NCI-H2081 treated with DMSO at 0.1 percent for 48 hours (cell line): ENCODE measurements around the gene LRRC57.
"Not testable (repeated sequence)": the region's sequence is repeated elsewhere in the genome, so short reads cannot be mapped to it uniquely, and the experiment has no call there.

ENCODE experiments used
- DNase-seq: peaks from one replicate; lab custom pipeline; 2025; lab: John Stamatoyannopoulos, UW

Gene LRRC57

DNA sequence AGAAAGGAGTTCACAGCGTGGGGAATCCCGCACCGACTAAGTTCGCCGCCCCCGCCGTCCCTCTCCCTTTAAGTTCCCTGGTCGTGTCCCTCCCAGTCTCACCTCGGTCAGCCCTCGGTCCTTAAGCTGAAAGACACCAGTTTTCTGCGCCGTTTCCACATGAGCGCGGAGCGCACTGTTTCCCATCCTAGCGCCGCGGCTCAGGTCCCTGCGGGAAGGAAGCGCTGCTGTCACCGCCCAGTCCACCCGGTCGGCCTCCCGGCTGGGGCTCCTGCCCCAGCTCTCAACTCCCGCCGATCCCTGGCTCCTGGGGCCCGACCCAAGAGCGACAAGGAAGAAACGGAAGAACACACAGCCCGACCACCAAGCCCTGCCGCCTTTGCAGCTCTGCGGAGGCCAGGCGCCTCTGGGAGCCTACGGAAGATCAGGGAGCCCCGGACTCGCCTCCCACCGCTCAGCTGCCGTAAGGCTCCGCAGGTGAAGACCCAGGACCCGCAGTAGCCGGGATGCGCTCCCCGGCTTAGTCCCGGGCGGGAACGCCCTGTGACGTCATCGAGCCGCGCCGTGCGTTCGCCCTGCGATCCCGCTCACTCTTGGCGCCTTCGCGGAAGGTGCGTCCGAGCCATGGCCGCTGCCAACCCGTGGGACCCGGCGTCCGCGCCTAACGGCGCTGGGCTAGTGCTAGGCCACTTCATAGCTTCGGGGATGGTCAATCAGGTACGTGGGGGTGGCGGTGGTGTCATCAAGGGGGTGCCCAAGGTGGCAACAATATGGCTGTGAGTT lies at the start of gene LRRC57, which contains the start of gene HAUS2:
TSS of gene LRRC57 (minus strand) at position 545 of the 783 bp plus-strand sequence. CDS start at position 186, 359 bp downstream.
TSS of gene HAUS2 (plus strand) at position 590 of the 783 bp plus-strand sequence. CDS start at position 625, 35 bp downstream.
- DNase-seq: peak; percentile 40

DNA sequence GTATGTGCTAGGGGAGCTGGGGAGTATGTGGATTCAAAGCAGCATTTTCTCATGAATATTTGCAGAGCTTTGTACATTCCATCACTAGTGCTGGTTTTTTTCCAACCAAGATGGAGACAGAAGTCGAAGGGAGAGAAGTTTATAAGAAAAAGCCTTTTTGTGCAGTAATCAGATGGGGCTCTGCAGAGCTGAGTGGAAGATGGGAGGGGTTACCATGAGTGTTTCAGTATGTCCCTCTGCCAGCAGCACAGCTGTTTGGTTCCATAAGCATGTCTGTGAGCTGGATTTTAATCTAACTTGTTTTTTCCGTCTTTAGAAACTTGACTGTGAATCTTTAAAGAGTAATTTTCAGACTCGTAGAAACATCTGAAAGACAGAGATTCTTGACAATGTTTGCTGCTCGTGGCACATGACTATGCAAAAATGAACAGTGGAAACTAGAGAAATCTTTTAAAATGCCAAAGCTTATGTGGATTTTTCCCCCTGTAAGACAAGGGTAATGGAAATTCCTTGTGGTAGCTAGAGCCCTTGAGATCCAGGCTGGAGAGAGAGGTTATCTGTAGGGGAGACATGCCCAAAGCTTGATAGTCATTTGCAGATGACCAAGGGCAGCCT lies 47.1 kb upstream of the LRRC57 start:
- no peak for DNase-seq

DNA sequence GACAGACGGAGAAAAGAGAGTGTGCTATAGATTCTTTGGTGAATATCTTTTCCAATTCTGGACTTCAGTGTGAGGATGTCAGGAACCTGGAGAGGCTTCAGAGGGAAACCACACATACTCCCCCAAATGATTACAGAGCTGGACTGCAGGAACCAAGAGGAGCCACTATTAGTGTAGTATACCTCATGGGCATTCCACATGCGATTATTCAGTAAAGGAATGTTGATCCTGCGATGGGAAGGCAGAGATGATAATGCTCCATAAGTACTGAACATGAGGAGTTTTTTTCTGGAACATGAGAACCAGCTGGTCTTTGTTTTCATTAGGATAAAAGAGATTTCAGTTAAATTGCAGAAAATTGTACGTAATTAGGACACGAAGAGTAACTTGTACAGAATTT lies 45.5 kb upstream of the LRRC57 start:
- no peak for DNase-seq

DNA sequence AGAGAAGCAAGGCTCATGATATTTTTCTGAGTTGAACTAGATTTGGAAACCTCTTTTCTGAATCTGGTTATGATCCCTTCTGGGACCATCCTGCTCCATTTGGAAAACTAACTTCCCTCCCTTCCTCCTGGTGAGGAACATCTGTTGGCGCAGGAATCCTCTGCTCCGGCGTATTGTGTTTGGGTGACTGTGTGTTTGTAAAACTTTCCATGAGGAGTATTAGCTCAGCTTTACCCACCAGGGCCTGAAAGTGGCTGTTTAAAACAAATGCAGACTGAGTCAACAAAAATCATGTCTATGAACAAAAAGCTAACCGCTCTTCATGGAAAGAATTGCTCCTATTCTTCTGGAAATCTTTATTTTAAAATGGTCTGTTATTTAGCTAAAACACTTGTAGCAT lies 44.5 kb upstream of the LRRC57 start:
- no peak for DNase-seq

DNA sequence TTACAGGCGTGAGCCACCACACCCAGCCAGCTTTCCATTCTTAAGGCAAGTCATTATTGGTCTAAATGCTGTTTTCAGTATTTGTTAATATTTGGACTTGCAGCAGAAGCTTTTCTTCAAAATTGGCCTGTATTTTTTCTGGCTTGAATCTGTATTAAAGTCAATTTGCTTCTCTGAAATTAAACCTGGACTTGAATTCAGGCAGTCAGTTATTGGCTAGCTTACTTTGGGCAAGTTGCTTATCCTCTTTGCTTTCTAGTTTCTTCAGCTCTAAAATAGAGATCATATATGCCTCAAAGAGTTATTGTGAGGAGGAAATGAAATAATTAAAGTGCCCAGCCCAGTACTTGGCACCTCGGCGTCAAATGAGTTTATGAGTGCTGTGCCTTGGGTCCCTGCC lies 44.1 kb upstream of the LRRC57 start:
- no peak for DNase-seq

DNA sequence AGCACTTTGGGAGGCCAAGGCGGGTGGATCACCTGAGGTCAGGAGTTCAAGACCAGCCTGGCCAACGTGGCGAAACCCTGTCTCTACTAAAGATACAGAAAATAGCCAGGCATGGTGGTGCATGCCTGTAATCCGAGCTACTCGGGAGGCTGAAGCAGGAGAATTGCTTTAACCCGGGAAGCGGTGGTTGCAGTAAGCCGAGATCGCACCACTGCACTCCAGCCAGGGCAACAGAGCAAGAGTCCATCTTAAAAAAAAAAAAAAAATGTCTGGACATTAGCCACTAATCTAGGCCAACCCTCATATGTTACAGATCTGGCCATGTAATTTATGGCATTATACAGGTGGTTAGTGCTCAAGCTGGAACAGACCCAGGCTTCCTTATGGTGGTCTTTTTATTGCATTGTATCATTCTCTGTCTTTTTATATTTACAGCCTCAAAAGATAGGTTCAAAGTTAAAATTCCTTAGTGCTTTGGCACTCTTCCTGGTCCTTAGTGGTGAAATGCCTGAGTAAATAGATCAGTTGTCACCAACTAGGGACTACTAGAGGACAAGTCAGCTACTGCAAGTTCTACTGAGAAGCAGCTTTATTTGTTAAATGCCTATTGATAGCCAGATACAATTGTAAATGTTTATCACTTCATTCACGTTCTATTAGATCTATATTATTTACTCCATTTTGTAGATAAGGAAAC lies 42.8 kb upstream of the LRRC57 start:
- DNase-seq: no peak

DNA sequence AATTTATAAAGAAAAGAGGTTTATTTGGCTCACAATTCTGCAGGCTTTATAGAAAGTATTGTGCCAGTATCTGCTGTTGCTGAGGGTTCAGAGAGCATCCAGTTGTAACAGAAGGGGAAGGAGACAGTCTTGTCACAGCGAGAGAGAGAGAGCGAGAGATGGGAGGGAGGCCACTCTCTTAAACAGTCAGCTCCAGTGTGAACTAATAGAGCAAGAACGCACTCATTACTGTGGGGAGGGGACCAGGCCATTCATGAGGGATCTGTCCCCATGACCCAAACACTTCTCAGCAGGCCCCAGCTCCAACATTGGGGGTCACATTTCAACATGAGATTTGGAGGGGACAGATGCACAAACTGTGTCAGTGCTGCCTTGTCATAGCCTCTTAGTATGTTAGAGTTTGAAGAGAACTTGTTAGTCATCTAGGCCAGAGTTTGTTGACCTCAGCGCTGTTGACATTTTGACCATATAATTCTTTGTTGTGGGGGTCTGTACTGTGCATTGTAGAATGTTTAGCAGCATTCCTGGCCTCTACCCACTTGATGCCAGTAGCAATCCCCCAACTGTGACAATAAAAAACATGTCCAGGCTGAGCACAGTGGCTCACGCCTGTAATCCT lies 42.1 kb upstream of the LRRC57 start:
- DNase-seq: no peak

DNA sequence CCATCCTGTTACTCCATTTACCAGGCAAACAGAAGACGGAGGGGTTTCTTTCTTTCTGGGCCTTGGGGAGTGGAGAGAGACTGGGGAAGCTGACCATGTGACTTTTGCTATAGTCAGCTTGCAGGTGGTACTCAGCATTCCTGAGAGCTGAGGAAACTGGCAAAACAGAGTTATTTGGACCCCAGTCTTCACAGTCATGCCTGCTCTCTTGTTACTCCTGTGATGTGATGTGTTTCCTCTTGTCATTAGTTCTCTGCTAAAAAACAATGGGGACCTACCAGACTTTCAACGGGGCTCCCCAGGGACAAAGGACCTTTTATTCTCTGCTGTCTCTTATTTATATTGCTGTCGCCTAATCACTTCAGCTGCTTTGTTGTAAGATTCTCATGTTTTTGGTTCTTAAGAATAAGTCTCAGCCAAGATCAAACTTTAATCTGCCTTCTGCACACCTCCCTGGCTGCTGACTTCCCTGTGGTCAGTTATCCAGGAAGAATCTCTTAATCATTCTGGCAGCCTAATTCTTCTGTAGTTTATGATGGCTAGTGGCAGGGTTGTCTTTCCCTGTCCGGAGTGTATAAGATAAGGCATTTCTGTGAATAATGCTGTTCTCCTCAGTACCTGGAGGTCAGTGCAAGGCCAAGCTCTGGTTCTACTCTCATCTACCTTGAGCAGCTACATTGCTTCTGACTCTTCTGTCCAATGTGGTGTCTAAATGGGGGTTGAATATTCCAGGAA lies 35.6 kb upstream of the LRRC57 start:
- no peak for DNase-seq

DNA sequence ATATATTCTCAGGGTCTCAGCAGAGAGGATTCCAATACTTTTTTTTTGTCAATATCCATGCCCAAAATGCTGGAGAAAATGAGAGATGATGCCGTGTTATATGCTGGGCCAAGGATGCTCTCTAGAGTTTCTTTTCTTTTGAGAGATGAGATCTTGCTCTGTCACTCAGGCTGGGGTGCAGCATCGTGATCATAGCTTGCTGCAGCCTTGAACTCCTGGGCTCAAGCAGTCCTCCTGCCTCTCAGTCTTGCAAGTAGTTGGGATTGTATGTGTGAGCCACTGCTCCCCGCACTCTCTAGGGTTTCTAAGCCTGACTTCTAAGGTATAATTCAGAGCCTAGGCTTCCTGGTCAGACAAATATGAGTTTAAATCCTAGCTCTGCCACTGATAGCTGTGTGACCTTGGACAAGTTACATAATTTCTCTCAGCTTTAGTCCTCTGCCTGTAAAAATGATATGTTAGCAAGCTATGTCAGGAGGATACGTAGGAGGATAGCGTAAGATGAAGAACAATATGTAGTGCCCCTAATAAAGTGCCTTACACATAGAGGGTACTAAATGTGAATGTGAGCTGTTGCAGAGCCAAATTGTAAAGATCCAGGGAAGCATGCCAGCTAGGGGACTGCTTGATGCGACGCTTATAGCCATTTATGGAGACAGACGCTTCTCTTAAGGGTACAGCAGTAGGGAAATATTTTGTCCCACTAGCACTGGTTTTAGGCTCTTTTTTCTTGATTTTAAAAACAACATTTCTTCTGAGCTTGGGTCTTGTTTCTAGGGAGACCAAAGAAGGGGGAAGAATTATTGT lies 34.2 kb upstream of the LRRC57 start:
- DNase-seq: no peak

DNA sequence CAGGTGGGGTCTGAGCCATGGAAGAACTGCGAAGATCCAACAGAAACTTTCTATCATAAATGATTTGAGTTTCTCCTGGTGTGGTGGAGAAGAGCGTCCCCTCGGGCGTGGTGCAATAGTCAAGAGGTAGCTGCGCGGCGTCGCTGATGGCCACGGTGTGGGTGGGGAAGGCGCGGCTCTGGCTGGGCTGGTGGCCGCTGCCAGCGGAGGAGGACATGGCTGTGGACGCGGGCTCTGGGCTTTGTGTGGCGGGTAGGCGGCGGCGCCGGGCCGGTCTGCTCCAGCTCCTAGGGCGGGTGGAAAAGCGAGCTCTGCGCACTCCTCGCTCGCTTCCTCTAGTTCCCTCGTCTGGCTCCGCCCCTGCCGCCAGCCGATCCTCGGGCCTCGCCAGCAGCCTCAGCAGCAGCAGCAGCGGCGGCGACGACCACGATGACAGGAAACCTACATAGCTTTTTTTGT lies 32.7 kb upstream of the LRRC57 start:
- peak; percentile 50 for DNase-seq

DNA sequence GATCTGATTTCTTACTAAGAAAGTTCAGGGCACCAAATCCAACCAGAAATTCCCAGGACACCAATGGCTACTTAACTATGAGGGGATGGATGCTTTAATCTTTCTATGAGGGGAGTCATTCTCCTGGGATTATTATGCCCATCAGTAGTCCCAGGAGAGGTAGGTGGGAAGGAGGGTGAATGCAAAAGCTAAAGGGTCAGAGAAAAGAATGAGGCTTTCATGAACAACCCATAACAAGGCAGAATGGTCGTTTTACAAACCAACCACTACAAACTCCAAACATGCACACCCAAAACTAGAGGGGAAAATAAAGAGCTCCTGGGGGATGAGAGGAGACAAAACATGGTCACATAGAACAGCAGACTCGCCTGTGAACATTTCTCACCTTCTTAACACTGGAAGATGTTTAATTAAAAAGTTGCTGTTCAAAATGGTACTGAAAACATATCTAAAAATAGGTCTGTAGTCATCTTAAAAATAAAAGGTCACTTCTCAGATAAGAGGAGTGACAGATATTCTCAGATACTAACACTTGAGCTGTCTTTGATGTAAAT lies 30.5 kb upstream of the LRRC57 start:
- no peak for DNase-seq

DNA sequence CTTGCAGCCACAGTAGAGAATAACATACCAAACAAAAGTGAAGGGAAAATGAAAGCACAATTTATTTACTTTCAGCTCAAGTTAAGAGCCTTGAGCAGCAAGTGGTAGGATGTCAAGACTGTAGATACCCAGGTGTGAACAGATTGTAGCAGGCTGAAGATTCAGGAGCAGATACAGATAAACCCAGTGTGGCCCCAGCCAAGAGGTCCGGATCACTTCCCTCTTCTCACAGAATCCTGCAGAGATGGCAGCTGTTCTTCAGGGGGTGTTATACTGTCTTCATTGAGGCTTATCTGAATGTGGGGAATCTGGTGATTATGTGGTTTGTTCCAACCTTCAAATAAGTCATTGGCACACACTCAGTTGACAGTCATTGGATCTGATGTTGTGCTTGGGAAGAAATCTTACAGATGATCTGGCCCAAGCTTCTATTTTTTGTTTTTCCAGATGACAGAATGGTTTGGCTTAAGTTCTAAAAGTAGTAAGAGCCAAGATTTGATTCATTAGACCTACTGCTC lies 29.0 kb upstream of the LRRC57 start:
- no peak for DNase-seq

DNA sequence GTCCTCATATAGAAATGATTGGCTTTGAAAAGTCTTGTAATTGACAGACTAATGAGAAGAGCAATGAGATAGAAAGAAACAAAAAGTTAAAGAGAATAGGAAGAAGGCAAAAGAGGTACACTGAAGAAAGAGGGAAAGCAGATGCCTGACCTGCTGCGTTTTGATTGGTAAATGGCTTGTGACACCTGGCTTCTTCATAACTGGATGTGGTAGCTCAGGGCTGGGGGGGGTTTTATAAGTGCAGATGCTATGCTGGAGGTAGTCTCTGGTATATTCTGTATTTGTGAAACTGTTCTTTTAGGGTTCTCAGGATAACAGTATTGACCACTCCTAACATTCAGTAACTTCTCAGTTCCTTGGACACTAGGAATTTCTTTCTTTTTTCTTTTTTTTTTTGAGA lies 28.2 kb upstream of the LRRC57 start:
- no peak for DNase-seq

DNA sequence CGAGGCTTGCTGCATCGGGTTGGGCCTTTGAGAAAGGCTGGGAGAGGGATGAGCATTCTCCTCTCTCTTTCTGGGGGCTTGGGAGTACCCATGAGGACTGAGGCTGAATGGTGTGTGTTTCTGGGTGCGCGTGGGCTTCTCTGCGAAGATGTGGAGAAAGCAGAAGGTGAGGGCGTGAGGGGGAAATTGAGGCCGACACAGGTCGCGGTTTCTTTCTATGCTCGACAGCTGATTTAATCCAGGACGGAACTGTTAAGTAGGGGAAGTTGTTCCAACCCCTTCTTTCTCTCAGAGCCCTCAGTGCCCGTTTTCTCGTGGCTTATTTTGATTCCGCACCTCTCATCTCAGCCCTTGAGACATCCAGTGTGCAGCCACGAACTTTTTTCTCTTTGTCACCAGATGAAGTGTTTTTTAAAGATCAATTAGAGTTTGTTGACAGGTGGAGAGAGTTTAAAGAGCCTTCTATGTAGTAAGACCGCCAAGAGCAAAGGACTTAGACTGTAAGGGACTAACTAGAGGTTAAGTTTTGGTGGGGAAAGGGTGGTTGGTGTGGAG lies 27.5 kb upstream of the LRRC57 start:
- no peak for DNase-seq

DNA sequence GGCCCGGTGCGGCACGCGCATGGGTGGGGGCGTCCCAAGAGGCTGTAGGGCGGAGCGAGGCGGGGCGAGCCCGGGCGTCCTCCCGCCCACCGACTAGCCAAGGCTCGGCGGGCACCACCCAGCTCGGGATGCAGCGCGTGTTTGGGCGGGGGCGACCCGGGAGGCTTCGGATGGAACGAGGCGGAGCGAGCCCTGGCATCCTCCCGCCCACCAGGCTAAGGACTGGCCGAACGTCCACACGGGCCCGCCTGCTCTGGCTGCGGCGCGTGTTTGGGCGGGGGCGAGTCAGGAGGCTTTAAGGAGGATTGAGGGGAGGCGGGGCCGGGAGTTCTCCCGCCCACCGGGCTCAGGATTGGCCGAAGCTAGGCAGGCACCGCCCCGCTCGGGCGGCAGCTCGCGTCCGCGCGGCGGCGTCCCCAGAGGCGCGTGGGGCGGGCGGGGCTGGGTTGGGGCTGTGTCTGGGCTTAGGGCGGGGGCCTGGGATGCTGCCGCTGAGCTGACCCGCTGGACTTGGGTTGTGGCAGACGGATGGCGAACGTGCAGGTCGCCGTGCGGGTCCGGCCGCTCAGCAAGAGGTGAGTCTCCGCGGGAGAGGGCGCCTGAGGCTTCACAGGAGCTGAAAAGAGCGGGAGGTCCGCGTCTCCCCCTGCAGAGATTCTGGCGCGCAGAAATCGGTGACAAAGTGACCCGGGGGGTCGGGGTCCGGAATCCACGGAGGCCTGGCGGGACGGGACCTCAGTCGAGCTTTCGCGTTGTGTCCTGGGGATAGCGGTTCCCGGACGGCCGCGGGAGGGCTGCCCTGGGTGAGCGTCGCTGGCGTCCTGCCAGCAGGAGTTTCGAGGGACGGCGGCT lies 26.8 kb upstream of the LRRC57 start, which contains the start of gene STARD9:
TSS of gene STARD9 (plus strand) at position 419 of the 852 bp plus-strand sequence. CDS start at position 529, 110 bp downstream.
- peak; percentile 88 for DNase-seq

DNA sequence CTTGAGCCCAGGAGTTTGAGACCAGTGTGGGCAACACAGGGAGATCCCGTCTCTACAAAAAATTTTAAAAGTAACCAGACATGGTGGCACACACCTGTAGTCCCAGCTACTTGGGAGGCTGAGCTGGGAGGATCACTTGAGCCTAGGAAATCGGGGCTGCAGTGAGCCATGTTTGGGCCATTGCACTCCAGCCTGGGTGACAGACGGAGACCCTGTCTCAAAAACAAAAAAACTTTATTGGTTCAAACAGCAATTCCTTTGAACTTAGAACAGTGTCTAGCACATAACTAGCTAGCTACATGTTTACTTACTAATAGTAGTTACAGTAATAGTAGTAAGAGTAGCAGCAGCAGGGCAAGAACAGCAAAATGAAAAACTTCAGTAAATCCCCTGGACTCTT lies 10.1 kb upstream of the LRRC57 start:
- no peak for DNase-seq

DNA sequence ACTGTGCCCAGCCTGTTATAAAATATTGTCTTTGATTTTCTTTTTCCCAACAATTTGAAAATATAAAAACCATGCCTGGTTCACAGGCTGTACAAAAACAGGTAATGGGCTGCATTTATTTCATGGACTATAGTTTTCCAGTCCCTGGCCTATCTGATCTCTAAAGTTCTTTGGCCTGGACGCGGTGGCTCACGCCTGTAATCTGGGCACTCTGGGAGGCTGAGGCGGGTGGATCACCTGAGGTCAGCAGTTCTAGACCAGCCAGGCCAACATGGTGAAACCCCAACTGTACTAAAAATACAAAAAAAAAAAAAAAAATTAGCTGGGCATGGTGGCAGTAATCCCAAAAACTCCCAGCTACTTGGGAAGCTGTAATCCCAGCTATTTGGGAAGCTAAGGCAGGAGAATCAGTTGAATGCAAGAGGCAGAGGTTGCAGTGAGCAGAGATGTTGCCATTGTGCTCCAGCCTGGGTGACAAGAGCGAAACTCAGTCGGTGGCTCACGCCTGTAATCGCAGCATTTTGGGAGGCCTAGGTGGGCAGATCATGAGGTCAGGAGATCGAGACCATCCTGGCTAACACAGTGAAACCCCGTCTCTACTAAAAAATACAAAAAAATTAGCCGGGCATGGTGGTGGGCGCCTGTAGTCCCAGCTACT lies 8.1 kb upstream of the LRRC57 start:
- not testable (repeated sequence) for DNase-seq

DNA sequence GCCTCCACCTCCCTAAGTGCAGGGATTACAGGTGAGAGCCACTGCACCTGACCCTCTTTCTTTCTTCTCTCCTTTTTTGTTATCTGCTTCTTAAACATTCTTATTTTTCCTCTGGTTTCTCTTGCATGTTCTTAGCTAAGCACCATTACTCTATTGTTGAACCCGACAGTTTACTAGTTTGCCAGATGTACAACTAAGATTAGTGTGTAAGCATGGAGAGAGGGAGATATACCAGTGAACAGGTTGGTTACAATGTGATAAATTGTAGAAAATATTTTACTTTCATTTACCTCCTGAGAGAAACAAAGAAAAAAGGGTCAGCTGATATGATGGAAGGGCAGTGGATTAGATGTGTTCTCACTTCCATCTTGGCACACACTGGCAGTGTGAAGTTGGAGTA lies 5.0 kb upstream of the LRRC57 start:
- no peak for DNase-seq
